MCF 10A (cell line): Measurements from ENCODE around the gene LSP1. TPM values are rescaled to one million over a fixed set of nuclear protein-coding genes. Genes with fewer than 3 reads are reported as not detected.

Experiments used
- BruUV-seq: library from RNA; stranded (reverse); fragments of 400-500 nt; replicated peaks from 2 replicates; lab custom pipeline; 2021; lab: Mats Ljungman, UMichigan
- CTCF ChIA-PET: fragments of 300-600 bp; sonication (Branson Sonifier 250); formaldehyde crosslinking; extraction: SDS; loops from one replicate; lab custom pipeline; 2021; ENCODE audit warnings: antibody characterized with exemption, inconsistent platforms; lab: Yijun Ruan, JAX
- POLR2A ChIA-PET: fragments of 300-600, 350-650 bp; sonication (Branson Sonifier 250); formaldehyde crosslinking; extraction: SDS; loops from one replicate; lab custom pipeline; 2020; ENCODE audit warnings: antibody characterized with exemption, inconsistent platforms; lab: Yijun Ruan, JAX
- DNase-seq: peaks from one replicate; pipeline ENCODE4 v3.0.0-alpha.2; 2018; ENCODE audit not compliant: unreplicated experiment
- H3K27ac Mint-ChIP-seq: one replicate; pipeline ENCODE4 v1.8.0; 2022; ENCODE audit warnings: mild to moderate bottlenecking, low read depth, mixed read lengths; ENCODE audit not compliant: unreplicated experiment
- H3K27me3 Mint-ChIP-seq: one replicate; pipeline ENCODE4 v1.8.0; 2022; ENCODE audit warnings: mixed read lengths; ENCODE audit not compliant: insufficient read depth, unreplicated experiment
- H3K36me3 Mint-ChIP-seq: one replicate; pipeline ENCODE4 v1.8.0; 2022; ENCODE audit warnings: mild to moderate bottlenecking, moderate library complexity, mixed read lengths; ENCODE audit not compliant: insufficient read depth, unreplicated experiment
- H3K4me1 Mint-ChIP-seq: one replicate; pipeline ENCODE4 v1.8.0; 2022; ENCODE audit warnings: mixed read lengths; ENCODE audit not compliant: insufficient read depth, unreplicated experiment
- H3K4me3 Mint-ChIP-seq: one replicate; pipeline ENCODE4 v1.8.0; 2022; ENCODE audit warnings: mild to moderate bottlenecking, moderate library complexity, mixed read lengths; ENCODE audit not compliant: unreplicated experiment
- H3K9me3 Mint-ChIP-seq: one replicate; pipeline ENCODE4 v1.8.0; 2022; ENCODE audit warnings: mixed read lengths; ENCODE audit not compliant: unreplicated experiment
- CTCF ChIP-seq: fragments of 200-600 bp; IDR thresholded peaks from one replicate; pipeline ENCODE4 v1.8.0; 2022; ENCODE audit warnings: antibody characterized with exemption, mild to moderate bottlenecking; ENCODE audit not compliant: unreplicated experiment
- intact Hi-C: fragments of 100-400 bp; cut with micrococcal nuclease; formaldehyde crosslinking; loops from 2 replicates; pipeline ENCODE4 v1.14.1; 2022
- total RNA-seq: library from RNA; stranded (reverse); gene quantifications from 2 replicates; pipeline ENCODE4 v1.2.3, GENCODE V29; 2022

The LSP1 gene
- total RNA-seq, 1 experiment from 2014 or later = 3.7 TPM

GRCh38 chr11:1831338-1832210, 21.3 kb upstream of the LSP1 start:
- H3K4me1 Mint-ChIP-seq = peaks cover 59% of the 10 kb centered on the region

GRCh38 chr11:1832211-1832919, 20.5 kb upstream of the LSP1 start:
- DNase-seq = no peak
- CTCF ChIA-PET = interaction anchor here (0.6 to 5.8 kb wide), 48 partner anchors 8 to 322 kb away, joined by 3 to 171 read pairs (median 5); partner anchors contain the start of genes IFITM10 and MRPL23
- peak; percentile 97 for TF ChIP-seq CTCF
- H3K4me3 Mint-ChIP-seq = no peak overlapping the region
- H3K27me3 Mint-ChIP-seq = no peaks in the 10 kb centered on the region
- H3K36me3 Mint-ChIP-seq = peaks cover 22% of the 10 kb centered on the region
- POLR2A ChIA-PET = interaction anchor here (0.5 to 7.8 kb wide), 15 partner anchors 11 to 180 kb away, joined by 3 to 115 read pairs (median 4); partner anchors contain the start of genes IFITM10 and MRPL23
- no peaks in the 10 kb centered on the region for H3K9me3 Mint-ChIP-seq
- intact Hi-C loops = loop anchor here (10.0 kb wide), 1 partner anchor 278 kb away; no protein-coding TSS in a partner anchor
- H3K4me1 Mint-ChIP-seq = peaks cover 56% of the 10 kb centered on the region
- H3K27ac Mint-ChIP-seq = no peak overlapping the region
- no TSS peak for BruUV-seq

More at GRCh38 chr11:1831338-1832210, 21.3 kb upstream of the LSP1 start:
- POLR2A ChIA-PET = interaction anchor here (1.0 to 7.8 kb wide), 10 partner anchors 11 to 138 kb away, joined by 3 to 115 read pairs (median 9); partner anchors contain the start of gene IFITM10
- Mint-ChIP-seq H3K27ac (peak overlapping the region; percentile 75), H3K36me3 (peaks cover 14% of the 10 kb centered on the region), H3K9me3 (no peaks in the 10 kb centered on the region), H3K27me3 (no peaks in the 10 kb centered on the region), H3K4me3 (no peak overlapping the region)
- DNase-seq = no peak
- TF ChIP-seq CTCF = no peak
- BruUV-seq = no TSS peak
- intact Hi-C loops = loop anchor here (10.0 kb wide), 1 partner anchor 277 kb away; no protein-coding TSS in a partner anchor
- CTCF ChIA-PET = interaction anchor here (0.6 to 5.8 kb wide), 25 partner anchors 7 to 320 kb away, joined by 3 to 171 read pairs (median 5); partner anchors contain the start of genes CTSD, IFITM10 and MRPL23

GRCh38 chr11:1832920-1833295, 20.0 kb upstream of the LSP1 start:
- DNase-seq = no peak
- H3K4me1 Mint-ChIP-seq = peaks cover 52% of the 10 kb centered on the region
- H3K4me3 Mint-ChIP-seq = no peak overlapping the region
- no peak for TF ChIP-seq CTCF
- peaks cover 28% of the 10 kb centered on the region for H3K36me3 Mint-ChIP-seq
- ChIA-PET POLR2A (interaction anchor here (0.5 to 7.8 kb wide), 16 partner anchors 10 to 180 kb away, joined by 3 to 115 read pairs (median 6); partner anchors contain the start of genes CTSD, IFITM10 and MRPL23), CTCF (interaction anchor here (0.6 to 5.8 kb wide), 47 partner anchors 9 to 322 kb away, joined by 3 to 171 read pairs (median 5); partner anchors contain the start of genes IFITM10 and MRPL23)
- BruUV-seq = no TSS peak
- H3K27ac Mint-ChIP-seq = peak overlapping the region; percentile 89
- no peaks in the 10 kb centered on the region for H3K27me3 Mint-ChIP-seq
- intact Hi-C loops = loop anchor here (10.0 kb wide), 1 partner anchor 278 kb away; no protein-coding TSS in a partner anchor
- H3K9me3 Mint-ChIP-seq = no peaks in the 10 kb centered on the region
